HG03039 (cell line): ENCODE results near the gene JAZF1.

Experiments used
- ATAC-seq: cut with Tn5 transposase; IDR thresholded peaks from one replicate; pipeline ENCODE4 v1.9.1; 2021; ENCODE audit warnings: mild to moderate bottlenecking, moderate library complexity; ENCODE audit not compliant: unreplicated experiment

The JAZF1 gene

GRCh38 chr7:27799212-27799611 is 381.4 kb downstream of the JAZF1 start:
- ATAC-seq, result no peak

- no peak for ATAC-seq
Measured at GRCh38 chr7:27795977-27796376, 384.6 kb downstream of the JAZF1 start.

GRCh38 chr7:27793780-27794179 is 386.8 kb downstream of the JAZF1 start:
- no peak for ATAC-seq

GRCh38 chr7:27788437-27788836 is 392.2 kb downstream of the JAZF1 start:
- ATAC-seq, result no peak

- ATAC-seq, result no peak
Measured at GRCh38 chr7:27784399-27785053, 396.1 kb downstream of the JAZF1 start.

GRCh38 chr7:27782849-27783248 is 397.7 kb downstream of the JAZF1 start:
- ATAC-seq, result no peak

- ATAC-seq, result no peak
Measured at GRCh38 chr7:27781188-27781587, 399.4 kb downstream of the JAZF1 start.
